ENCODE measurements around the gene NBEA.

The NBEA gene

DNA sequence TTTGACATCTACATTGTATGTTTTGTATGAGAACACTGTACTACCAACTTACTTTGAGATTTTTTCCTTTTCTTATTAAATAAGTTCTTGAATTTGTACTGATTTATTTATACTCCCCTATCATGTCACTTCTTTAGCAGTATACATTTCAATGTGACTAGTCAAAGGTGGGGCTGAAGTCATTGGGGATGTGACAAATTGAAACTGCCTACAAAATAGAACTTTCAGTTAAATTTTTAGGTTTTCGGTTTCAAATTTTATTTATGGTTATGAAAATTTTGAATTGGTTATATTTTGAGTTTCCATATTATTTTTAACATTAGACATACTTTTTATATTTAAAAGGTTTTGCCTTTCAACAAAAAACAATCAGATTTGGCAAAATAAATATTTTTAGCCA, 221.6 kb downstream of the NBEA start:
- ChIA-PET POLR2A (no interaction called here), CTCF (interaction anchor here (0.6 kb wide), 2 partner anchors 616 to 1824 kb away, joined by 3 read pairs; no protein-coding TSS in a partner anchor)
- H3K9me3 ChIP-seq (ENCODE audit: control insufficient read depth, insufficient read depth, low read depth, low read length) = no peaks in the 10 kb centered on the region
- no peak overlapping the region for H3K4me3 ChIP-seq (ENCODE audit: low read depth, low read length)
- peaks cover 0 to 7% of the 10 kb centered on the region in 2 experiments; a peak in 1 of 3 replicates for H3K36me3 ChIP-seq (ENCODE audit: control insufficient read depth in 2 of 2, insufficient read depth in 1 of 2, low read length in 2 of 2)
- H3K4me1 ChIP-seq (ENCODE audit: control insufficient read depth, insufficient read depth, low read length) = no peaks in the 10 kb centered on the region
- H3K27ac ChIP-seq (ENCODE audit: extremely low read depth, low read depth, low read length) = no peak overlapping the region
- TF ChIP-seq ZNF623 (tag by site-specific recombination; IDR thresholded peaks at IDR 0.05) (no peak), ZSCAN30 (tag by site-specific recombination; IDR thresholded peaks at IDR 0.05) (no peak), ZIC2 (tag by site-specific recombination; IDR thresholded peaks at IDR 0.05) (no peak), ZNF391 (tag by site-specific recombination; IDR thresholded peaks at IDR 0.05; ENCODE audit: borderline replicate concordance, low read depth) (no peak), ZNF416 (tag by site-specific recombination; IDR thresholded peaks at IDR 0.05) (no peak), ZNF549 (tag by site-specific recombination; IDR thresholded peaks at IDR 0.05) (no peak), KLF8 (tag by site-specific recombination; IDR thresholded peaks at IDR 0.05) (no peak), GLIS1 (tag by site-specific recombination; IDR thresholded peaks at IDR 0.05) (no peak), ZNF660 (tag by site-specific recombination; IDR thresholded peaks at IDR 0.05) (no peak), ZNF658 (tag by site-specific recombination; IDR thresholded peaks at IDR 0.05) (no peak), ZNF133 (tag by site-specific recombination; IDR thresholded peaks at IDR 0.05) (no peak), ZNF2 (tag by site-specific recombination; IDR thresholded peaks at IDR 0.05) (no peak), ZNF214 (tag by site-specific recombination; IDR thresholded peaks at IDR 0.05; ENCODE audit: borderline replicate concordance) (no peak), ZNF114 (tag by site-specific recombination; IDR thresholded peaks at IDR 0.05) (no peak), ZNF514 (tag by site-specific recombination; IDR thresholded peaks at IDR 0.05) (no peak), SALL2 (tag by site-specific recombination; IDR thresholded peaks at IDR 0.05; ENCODE audit: borderline replicate concordance) (no peak), MYNN (tag by site-specific recombination; IDR thresholded peaks at IDR 0.05; ENCODE audit: borderline replicate concordance) (no peak)
- TF ChIP-seq, protein P1, sequence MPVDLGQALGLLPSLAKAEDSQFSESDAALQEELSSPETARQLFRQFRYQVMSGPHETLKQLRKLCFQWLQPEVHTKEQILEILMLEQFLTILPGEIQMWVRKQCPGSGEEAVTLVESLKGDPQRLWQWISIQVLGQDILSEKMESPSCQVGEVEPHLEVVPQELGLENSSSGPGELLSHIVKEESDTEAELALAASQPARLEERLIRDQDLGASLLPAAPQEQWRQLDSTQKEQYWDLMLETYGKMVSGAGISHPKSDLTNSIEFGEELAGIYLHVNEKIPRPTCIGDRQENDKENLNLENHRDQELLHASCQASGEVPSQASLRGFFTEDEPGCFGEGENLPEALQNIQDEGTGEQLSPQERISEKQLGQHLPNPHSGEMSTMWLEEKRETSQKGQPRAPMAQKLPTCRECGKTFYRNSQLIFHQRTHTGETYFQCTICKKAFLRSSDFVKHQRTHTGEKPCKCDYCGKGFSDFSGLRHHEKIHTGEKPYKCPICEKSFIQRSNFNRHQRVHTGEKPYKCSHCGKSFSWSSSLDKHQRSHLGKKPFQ (tag by site-specific recombination; IDR thresholded peaks at IDR 0.05) = no peak
- TF ChIP-seq, protein P2, sequence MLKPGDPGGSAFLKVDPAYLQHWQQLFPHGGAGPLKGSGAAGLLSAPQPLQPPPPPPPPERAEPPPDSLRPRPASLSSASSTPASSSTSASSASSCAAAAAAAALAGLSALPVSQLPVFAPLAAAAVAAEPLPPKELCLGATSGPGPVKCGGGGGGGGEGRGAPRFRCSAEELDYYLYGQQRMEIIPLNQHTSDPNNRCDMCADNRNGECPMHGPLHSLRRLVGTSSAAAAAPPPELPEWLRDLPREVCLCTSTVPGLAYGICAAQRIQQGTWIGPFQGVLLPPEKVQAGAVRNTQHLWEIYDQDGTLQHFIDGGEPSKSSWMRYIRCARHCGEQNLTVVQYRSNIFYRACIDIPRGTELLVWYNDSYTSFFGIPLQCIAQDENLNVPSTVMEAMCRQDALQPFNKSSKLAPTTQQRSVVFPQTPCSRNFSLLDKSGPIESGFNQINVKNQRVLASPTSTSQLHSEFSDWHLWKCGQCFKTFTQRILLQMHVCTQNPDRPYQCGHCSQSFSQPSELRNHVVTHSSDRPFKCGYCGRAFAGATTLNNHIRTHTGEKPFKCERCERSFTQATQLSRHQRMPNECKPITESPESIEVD (tag by site-specific recombination; IDR thresholded peaks at IDR 0.05) = no peak
- TF ChIP-seq, protein P3, sequence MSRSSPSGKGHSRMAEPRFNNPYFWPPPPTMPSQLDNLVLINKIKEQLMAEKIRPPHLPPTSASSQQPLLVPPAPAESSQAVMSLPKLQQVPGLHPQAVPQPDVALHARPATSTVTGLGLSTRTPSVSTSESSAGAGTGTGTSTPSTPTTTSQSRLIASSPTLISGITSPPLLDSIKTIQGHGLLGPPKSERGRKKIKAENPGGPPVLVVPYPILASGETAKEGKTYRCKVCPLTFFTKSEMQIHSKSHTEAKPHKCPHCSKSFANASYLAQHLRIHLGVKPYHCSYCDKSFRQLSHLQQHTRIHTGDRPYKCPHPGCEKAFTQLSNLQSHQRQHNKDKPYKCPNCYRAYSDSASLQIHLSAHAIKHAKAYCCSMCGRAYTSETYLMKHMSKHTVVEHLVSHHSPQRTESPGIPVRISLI (tag by site-specific recombination; IDR thresholded peaks at IDR 0.05) = no peak

DNA sequence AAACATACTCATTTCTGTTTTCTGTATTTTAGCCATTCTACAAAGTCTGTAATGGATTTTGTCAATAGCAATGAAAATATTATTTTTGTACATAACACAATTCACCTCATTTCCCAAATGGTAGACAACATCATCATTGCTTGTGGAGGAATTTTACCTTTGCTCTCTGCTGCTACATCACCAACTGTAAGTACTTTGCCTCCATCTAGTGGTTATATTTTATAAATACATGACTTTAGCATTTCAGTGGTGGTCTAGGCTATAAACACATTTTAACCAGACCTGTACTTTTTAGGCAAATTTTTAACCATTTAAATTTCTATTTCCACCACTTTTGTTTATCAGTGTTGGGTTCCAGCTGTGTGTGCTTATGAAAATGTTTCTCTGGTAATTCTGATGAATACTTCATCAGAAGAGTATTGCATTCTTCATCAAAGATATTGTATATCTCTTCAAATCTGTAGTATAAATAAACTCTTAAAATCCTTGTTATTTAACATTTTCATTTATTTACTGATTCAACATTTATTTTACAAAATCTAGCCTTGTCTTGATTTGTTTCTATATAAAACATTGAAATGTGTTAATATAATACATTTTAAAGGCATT, 222.4 kb downstream of the NBEA start:
- Histone ChIP-seq H3K36me3 (ENCODE audit: control insufficient read depth in 2 of 2, insufficient read depth in 1 of 2, low read length in 2 of 2) (peaks cover 0 to 3% of the 10 kb centered on the region in 2 experiments; a peak in 1 of 3 replicates), H3K27ac (ENCODE audit: extremely low read depth, low read depth, low read length) (no peak overlapping the region), H3K4me1 (ENCODE audit: control insufficient read depth, insufficient read depth, low read length) (no peaks in the 10 kb centered on the region), H3K4me3 (ENCODE audit: low read depth, low read length) (no peak overlapping the region), H3K9me3 (ENCODE audit: control insufficient read depth, insufficient read depth, low read depth, low read length) (no peaks in the 10 kb centered on the region)
- ChIA-PET POLR2A (no interaction called here), CTCF (interaction anchor here (0.6 to 1.1 kb wide), 8 partner anchors 17 to 1825 kb away, joined by 3 read pairs; no protein-coding TSS in a partner anchor)
- TF ChIP-seq ZNF660 (tag by site-specific recombination; IDR thresholded peaks at IDR 0.05) (peak; percentile 63; the same call in 1 of the 2 replicates), ZNF626 (tag by site-specific recombination; IDR thresholded peaks at IDR 0.05) (no peak), ZNF654 (tag by site-specific recombination; IDR thresholded peaks at IDR 0.05; ENCODE audit: low read depth) (peak; percentile 80), ZBTB20 (tag by site-specific recombination; IDR thresholded peaks at IDR 0.05) (no peak), ZNF146 (tag by site-specific recombination; IDR thresholded peaks at IDR 0.05) (no peak)
- TF ChIP-seq, protein P4, sequence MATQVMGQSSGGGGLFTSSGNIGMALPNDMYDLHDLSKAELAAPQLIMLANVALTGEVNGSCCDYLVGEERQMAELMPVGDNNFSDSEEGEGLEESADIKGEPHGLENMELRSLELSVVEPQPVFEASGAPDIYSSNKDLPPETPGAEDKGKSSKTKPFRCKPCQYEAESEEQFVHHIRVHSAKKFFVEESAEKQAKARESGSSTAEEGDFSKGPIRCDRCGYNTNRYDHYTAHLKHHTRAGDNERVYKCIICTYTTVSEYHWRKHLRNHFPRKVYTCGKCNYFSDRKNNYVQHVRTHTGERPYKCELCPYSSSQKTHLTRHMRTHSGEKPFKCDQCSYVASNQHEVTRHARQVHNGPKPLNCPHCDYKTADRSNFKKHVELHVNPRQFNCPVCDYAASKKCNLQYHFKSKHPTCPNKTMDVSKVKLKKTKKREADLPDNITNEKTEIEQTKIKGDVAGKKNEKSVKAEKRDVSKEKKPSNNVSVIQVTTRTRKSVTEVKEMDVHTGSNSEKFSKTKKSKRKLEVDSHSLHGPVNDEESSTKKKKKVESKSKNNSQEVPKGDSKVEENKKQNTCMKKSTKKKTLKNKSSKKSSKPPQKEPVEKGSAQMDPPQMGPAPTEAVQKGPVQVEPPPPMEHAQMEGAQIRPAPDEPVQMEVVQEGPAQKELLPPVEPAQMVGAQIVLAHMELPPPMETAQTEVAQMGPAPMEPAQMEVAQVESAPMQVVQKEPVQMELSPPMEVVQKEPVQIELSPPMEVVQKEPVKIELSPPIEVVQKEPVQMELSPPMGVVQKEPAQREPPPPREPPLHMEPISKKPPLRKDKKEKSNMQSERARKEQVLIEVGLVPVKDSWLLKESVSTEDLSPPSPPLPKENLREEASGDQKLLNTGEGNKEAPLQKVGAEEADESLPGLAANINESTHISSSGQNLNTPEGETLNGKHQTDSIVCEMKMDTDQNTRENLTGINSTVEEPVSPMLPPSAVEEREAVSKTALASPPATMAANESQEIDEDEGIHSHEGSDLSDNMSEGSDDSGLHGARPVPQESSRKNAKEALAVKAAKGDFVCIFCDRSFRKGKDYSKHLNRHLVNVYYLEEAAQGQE (tag by site-specific recombination; IDR thresholded peaks at IDR 0.05) = no peak
